C4-2B (cell line): ENCODE data around the gene MOV10.

ENCODE experiments used
- CTCF ChIP-seq: fragments of 450-650 bp; conservative IDR thresholded peaks from 2 replicates; pipeline ENCODE4 v1.5.1; 2017; ENCODE audit warnings: mild to moderate bottlenecking
- ZFX ChIP-seq: fragments of 450-650 bp; IDR thresholded peaks from 2 replicates; pipeline ENCODE4 v1.6.1; 2017

DNA sequence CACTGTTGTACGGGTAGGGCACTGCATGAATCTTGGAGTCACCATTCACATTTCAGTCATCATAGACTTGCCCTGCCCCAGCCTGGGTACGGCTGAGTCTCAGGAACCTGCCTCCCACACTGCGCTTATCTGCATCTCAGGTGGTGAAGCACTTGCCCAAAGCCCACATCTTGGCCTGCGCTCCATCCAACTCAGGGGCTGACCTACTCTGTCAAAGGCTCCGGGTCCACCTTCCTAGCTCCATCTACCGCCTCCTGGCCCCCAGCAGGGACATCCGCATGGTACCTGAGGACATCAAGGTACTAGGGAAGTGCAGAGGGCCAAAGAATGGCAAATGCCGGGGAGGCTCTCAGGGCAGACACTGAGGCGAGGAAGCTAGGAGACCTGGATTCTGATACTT lies 20.8 kb downstream of the MOV10 start:
- TF ChIP-seq CTCF = no peak
- no peak for TF ChIP-seq ZFX
